Hematopoietic multipotent progenitor cell treated with erythropoietin and hydrocortisone succinate and interleukin-3 and kit ligand, for 4 days (in vitro differentiated cells): Measurements from ENCODE around the gene SACS.
"Not testable (repeated sequence)": the region's sequence is repeated elsewhere in the genome, so short reads cannot be mapped to it uniquely, and the experiment has no call there.

Source experiments
- DNase-seq: peaks from one replicate; pipeline ENCODE4 v3.0.0-alpha.2; 2015

SACS gene

GRCh38 chr13:23350009-23350408, 83.5 kb downstream of the SACS start:
- no peak for DNase-seq

GRCh38 chr13:23349161-23349897, 84.2 kb downstream of the SACS start:
- DNase-seq, result no peak

GRCh38 chr13:23348262-23349127, 85.0 kb downstream of the SACS start:
- no peak for DNase-seq

- no peak for DNase-seq
Observed at GRCh38 chr13:23347601-23348000, 85.9 kb downstream of the SACS start.

GRCh38 chr13:23344931-23345595, 88.4 kb downstream of the SACS start:
- no peak for DNase-seq

- DNase-seq, result no peak
Observed at GRCh38 chr13:23339225-23339624, 94.3 kb downstream of the SACS start.

GRCh38 chr13:23330356-23330755, 103.1 kb downstream of the SACS start:
- DNase-seq, result no peak

GRCh38 chr13:23325191-23325590, 108.3 kb downstream of the SACS start:
- DNase-seq, result no peak

- no peak for DNase-seq
Observed at GRCh38 chr13:23323946-23324709, 109.4 kb downstream of the SACS start.

- no peak for DNase-seq
Observed at GRCh38 chr13:23322353-23323336, 110.9 kb downstream of the SACS start.

GRCh38 chr13:23321535-23322241, 111.8 kb downstream of the SACS start:
- DNase-seq, result no peak

GRCh38 chr13:23320926-23321534, 112.5 kb downstream of the SACS start:
- no peak for DNase-seq

- DNase-seq, result no peak
Observed at GRCh38 chr13:23319883-23320224, 113.6 kb downstream of the SACS start.

GRCh38 chr13:23314837-23315236, 118.7 kb downstream of the SACS start:
- DNase-seq, result not testable (repeated sequence)

GRCh38 chr13:23292586-23292985, 140.9 kb downstream of the SACS start:
- no peak for DNase-seq

GRCh38 chr13:23289917-23290357, 143.6 kb downstream of the SACS start:
- DNase-seq, result peak; percentile 7

GRCh38 chr13:23288995-23289394, 144.5 kb downstream of the SACS start:
- no peak for DNase-seq

- DNase-seq, result no peak
Observed at GRCh38 chr13:23288564-23288963, 144.9 kb downstream of the SACS start.

- peak; percentile 37 for DNase-seq
Observed at GRCh38 chr13:23279321-23279720, 154.2 kb downstream of the SACS start.
